Measurements from ENCODE around the gene TTC32.

Gene TTC32

GRCh38 chr2:19850056-19851050 is 51.4 kb downstream of the TTC32 start:
- DNase-seq (ENCODE audit: low read depth in 2 of 2) = no peak

GRCh38 chr2:19848952-19849351 is 52.8 kb downstream of the TTC32 start:
- no peak for DNase-seq (ENCODE audit: low read depth in 2 of 2)

GRCh38 chr2:19848029-19848750 is 53.6 kb downstream of the TTC32 start:
- DNase-seq (ENCODE audit: low read depth in 2 of 2) = no peak

- no peak for DNase-seq (ENCODE audit: low read depth in 2 of 2)
Measured at GRCh38 chr2:19847486-19847885, 54.3 kb downstream of the TTC32 start.

Data from stimulated activated CD8-positive, alpha-beta memory T cell treated with anti-CD3 and anti-CD28 coated beads, Interleukin-15, amount 100 ng/mL, for 4 hours (primary cell).